Kidney (tissue), 14 donors: ENCODE results near the gene GPATCH2L. TPM values are rescaled to one million over a fixed set of nuclear protein-coding genes. Genes with fewer than 3 reads are reported as not detected.

Source experiments
- DNase-seq, 5 donors: peaks; one replicate each; pipeline ENCODE4 v3.0.0-alpha.2; 2013 to 2020
- FAIRE-seq: peaks from 2 replicates; lab custom pipeline; 2012; peaks lifted over from hg19 to GRCh38; lab: Jason Lieb, UNC
- H3K27ac ChIP-seq, 2 donors: one replicate each; pipeline ENCODE4 v1.7.0; 2013; ENCODE audit warnings: low read depth in 2 of 2, low read length in 2 of 2, inconsistent platforms in 1 of 2
- H3K27me3 ChIP-seq: one replicate; pipeline ENCODE4 v1.7.1; 2013; ENCODE audit warnings: low read length, inconsistent platforms; ENCODE audit not compliant: control insufficient read depth, insufficient read depth
- H3K36me3 ChIP-seq, 3 donors: one replicate each; pipeline versions ENCODE4 v1.7.0 to v1.7.1; 2013; ENCODE audit warnings: low read length in 3 of 3, control low read depth in 1 of 3, inconsistent platforms in 1 of 3; ENCODE audit not compliant: insufficient read depth in 3 of 3, control insufficient read depth in 2 of 3
- H3K4me1 ChIP-seq, 3 donors: one replicate each; pipeline versions ENCODE4 v1.7.0 to v1.7.1; 2013; ENCODE audit warnings: low read length in 3 of 3, inconsistent platforms in 1 of 3, low read depth in 1 of 3; ENCODE audit not compliant: control insufficient read depth in 2 of 3, insufficient read depth in 2 of 3
- H3K4me3 ChIP-seq, 3 donors: one replicate each; pipeline versions ENCODE4 v1.7.0 to v1.8.1; 2013; ENCODE audit warnings: low read length in 3 of 3, control low read depth in 1 of 3, inconsistent platforms in 1 of 3
- H3K9ac ChIP-seq, 3 donors: one replicate each; pipeline versions ENCODE4 v1.7.0 to v1.7.1; 2013; ENCODE audit warnings: low read length in 3 of 3, control low read depth in 1 of 3, inconsistent platforms in 1 of 3
- H3K9me3 ChIP-seq, 3 donors: one replicate each; pipeline versions ENCODE4 v1.7.0 to v1.7.1; 2013; ENCODE audit warnings: low read length in 3 of 3, control low read depth in 1 of 3, inconsistent platforms in 1 of 3; ENCODE audit not compliant: control insufficient read depth in 2 of 3, insufficient read depth in 1 of 3
- intact Hi-C: fragments of 100-400 bp; cut with DNase I; formaldehyde crosslinking; loops from one replicate; pipeline ENCODE4 v1.11.1; 2022
- polyA plus RNA-seq: library from polyadenylated mRNA; stranded (reverse); fragments of 350-450 nt; fragmentation: Illumina TruSeq; extraction: RNeasy Lipid Tissue Mini Kit (QIAGEN cat#74804); gene quantifications from one replicate; pipeline ENCODE4 v1.2.3, GENCODE V29; 2014; ENCODE audit warnings: low read depth, low replicate concordance; ENCODE audit not compliant: insufficient read depth
- total RNA-seq: library from RNA; stranded (reverse); fragmentation: NEBNext Ultra II Directional; extraction: Animal tissue kit (Norgen Biotek cat#: 25700); gene quantifications from one replicate; pipeline ENCODE4 v1.2.1, GENCODE V29; 2021
- TF ChIP-seq, protein P1 (sequence below): IDR thresholded peaks from 3 replicates; pipeline ENCODE4 v1.5.1; 2012; ENCODE audit warnings: mild to moderate bottlenecking, moderate library complexity, borderline replicate concordance; ENCODE audit not compliant: insufficient read depth; ENCODE audit errors: extremely low read depth
- donor health status: control.
- donor health status: control.
- donor health status: control.
- donor health status: control.
- donor health status: control.
- donor health status: DM: yes; HTN: yes; CAD: no.
- donor health status: Normal renal cell carcinoma (clear cell type).

Gene GPATCH2L
- total and polyA plus RNA-seq, 2 donors from 2014 or later = 4.1 to 50.2 TPM

DNA sequence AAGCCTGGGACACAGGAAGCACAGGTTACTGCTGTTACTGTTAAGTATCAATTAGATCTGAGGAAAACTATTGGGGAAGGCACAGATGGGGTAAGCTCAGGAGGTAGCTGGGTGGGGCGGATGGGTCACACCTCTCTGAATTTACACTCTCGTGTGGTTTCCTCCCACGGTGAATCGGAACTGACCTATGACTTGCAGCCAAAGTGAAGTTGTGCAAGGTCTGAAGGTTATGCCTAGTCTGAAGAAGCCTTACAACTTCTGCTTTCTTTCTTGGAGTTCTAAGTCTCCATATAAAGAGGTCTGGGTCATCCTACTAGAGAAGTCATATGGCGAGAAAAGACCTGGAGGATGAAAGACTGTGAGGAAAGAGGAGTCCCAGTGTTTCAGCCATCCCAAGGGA is 25.6 kb upstream of the GPATCH2L start:
- H3K36me3 ChIP-seq = no peaks in the 10 kb centered on the region
- no peak overlapping the region for H3K9ac ChIP-seq
- intact Hi-C loops = no loop called here
- H3K4me3 ChIP-seq = no peak overlapping the region
- TF ChIP-seq, protein P1, sequence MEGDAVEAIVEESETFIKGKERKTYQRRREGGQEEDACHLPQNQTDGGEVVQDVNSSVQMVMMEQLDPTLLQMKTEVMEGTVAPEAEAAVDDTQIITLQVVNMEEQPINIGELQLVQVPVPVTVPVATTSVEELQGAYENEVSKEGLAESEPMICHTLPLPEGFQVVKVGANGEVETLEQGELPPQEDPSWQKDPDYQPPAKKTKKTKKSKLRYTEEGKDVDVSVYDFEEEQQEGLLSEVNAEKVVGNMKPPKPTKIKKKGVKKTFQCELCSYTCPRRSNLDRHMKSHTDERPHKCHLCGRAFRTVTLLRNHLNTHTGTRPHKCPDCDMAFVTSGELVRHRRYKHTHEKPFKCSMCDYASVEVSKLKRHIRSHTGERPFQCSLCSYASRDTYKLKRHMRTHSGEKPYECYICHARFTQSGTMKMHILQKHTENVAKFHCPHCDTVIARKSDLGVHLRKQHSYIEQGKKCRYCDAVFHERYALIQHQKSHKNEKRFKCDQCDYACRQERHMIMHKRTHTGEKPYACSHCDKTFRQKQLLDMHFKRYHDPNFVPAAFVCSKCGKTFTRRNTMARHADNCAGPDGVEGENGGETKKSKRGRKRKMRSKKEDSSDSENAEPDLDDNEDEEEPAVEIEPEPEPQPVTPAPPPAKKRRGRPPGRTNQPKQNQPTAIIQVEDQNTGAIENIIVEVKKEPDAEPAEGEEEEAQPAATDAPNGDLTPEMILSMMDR = no peak
- no peaks in the 10 kb centered on the region for H3K9me3 ChIP-seq
- H3K27ac ChIP-seq = no peak overlapping the region
- FAIRE-seq (no peak), DNase-seq (no peak)
- no peaks in the 10 kb centered on the region for H3K4me1 ChIP-seq
- no peaks in the 10 kb centered on the region for H3K27me3 ChIP-seq

DNA sequence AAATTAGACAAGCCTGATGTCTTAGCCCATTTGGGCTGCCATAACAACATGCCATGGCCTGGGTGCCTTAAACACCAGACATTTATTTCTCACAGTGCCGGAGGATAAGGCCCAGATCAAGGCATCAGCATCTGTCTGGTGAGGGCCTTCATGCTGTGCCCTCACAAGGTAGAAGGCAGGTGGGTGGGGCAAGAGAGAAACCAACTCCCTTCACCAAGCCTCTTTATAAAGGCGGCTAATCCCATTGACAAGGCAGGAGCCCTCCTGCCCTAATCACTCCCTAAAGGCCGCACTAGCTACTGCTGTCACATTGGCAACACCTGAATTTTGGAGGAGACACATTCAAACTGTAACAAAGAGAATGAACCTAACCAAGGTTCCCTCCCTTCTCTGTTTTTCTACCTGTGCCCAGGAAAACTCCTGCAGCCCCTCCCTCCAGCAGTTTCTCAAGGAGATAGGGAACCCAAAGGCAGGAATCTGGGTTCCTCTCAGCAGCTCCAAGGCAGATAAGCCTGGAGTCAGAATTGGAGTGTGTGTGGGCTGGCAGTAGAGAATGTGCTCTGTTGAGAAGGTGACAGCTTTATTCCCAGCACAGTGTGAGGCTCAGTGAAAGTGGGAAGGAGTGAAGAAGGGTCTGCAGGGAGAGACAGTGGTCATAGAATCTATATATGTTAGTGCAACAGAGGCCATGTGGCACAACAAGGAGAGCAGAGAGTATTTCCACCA is 21.7 kb upstream of the GPATCH2L start:
- no peak for FAIRE-seq
- intact Hi-C loops = no loop called here
- DNase-seq = no peak
- TF ChIP-seq, protein P1 = no peak
- Histone ChIP-seq H3K4me3 (no peak overlapping the region), H3K27ac (no peak overlapping the region), H3K27me3 (peaks cover 3% of the 10 kb centered on the region), H3K36me3 (no peaks in the 10 kb centered on the region), H3K4me1 (no peaks in the 10 kb centered on the region), H3K9ac (no peak overlapping the region), H3K9me3 (no peaks in the 10 kb centered on the region)

DNA sequence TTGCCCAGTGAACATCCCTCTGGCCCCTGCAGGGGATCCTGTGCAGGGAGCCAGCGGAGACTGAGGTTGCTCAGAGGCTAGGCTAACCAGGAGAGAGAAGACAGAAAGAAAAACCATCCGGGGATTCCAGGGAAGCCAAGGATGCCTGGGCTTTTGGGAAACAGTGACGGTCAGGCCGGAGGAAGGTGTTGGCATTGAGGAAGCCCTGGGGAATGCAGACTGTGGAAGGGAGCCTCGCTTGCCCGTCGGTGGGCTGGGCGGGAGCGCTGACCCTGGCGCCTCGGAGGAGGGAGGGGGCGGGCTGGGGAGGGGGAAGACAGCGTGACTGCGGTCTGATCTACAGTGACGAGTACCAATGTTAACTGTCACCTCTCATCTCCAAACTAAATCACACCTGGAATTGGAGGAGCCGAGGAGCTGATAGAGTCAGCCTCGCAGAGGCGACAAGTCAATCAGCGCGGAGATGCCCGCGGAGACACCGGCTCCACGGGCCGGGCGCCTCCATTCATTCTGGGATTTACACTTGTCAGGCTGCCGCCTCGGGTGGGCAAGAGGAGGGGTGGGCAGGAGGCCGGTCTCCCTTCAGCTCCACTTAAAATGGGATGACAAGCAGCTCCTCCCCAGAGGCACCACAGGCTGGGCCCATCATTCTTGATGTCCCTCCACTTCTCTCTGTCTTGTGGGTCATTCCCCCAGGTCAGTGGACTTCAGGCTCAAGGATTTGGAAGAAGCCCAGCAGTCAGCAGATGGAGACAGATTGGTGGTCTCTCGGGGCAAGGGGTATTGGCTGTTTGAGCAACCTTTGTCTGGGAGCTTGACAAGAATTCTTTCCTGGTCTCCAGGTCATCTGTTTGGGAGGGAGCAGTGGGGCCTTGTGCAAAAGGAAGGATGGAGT is 20.4 kb upstream of the GPATCH2L start:
- no peaks in the 10 kb centered on the region for H3K36me3 ChIP-seq
- intact Hi-C loops = no loop called here
- TF ChIP-seq, protein P1 = no peak

More for the DNA sequence above, 20.4 kb upstream of the GPATCH2L start:
- no peak for DNase-seq
- no peaks in the 10 kb centered on the region for H3K4me1 ChIP-seq
- H3K9ac ChIP-seq = no peak overlapping the region
- no peaks in the 10 kb centered on the region for H3K9me3 ChIP-seq
- FAIRE-seq = no peak
- no peak overlapping the region for H3K27ac ChIP-seq
- peaks cover 3% of the 10 kb centered on the region for H3K27me3 ChIP-seq
- no peak overlapping the region for H3K4me3 ChIP-seq
